HG02884 (cell line): ENCODE results near the gene RXRB.
A peak's percentile ranks its signal among the peaks of the same experiment; 100 is the strongest.

ENCODE experiments used
- ATAC-seq: cut with Tn5 transposase; IDR thresholded peaks from one replicate; pipeline ENCODE4 v1.9.1; 2021; ENCODE audit warnings: mild to moderate bottlenecking, moderate library complexity; ENCODE audit not compliant: unreplicated experiment

Gene RXRB

DNA sequence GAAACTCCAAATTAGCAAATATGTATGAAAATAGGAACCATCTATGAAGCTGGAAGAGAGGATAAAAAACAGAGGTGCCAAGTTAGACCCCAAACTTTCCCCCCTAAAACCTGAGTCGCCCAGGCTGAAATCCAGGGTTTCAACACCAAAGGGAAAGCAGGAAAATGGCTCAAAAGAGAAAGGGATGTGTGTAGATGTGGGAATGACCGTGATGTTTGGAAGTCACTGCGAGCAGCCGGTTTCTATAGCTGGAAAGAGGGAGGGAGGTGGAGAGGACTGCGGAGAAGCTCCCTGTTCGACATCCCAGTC, 12.3 kb upstream of the RXRB start:
- ATAC-seq = no peak

DNA sequence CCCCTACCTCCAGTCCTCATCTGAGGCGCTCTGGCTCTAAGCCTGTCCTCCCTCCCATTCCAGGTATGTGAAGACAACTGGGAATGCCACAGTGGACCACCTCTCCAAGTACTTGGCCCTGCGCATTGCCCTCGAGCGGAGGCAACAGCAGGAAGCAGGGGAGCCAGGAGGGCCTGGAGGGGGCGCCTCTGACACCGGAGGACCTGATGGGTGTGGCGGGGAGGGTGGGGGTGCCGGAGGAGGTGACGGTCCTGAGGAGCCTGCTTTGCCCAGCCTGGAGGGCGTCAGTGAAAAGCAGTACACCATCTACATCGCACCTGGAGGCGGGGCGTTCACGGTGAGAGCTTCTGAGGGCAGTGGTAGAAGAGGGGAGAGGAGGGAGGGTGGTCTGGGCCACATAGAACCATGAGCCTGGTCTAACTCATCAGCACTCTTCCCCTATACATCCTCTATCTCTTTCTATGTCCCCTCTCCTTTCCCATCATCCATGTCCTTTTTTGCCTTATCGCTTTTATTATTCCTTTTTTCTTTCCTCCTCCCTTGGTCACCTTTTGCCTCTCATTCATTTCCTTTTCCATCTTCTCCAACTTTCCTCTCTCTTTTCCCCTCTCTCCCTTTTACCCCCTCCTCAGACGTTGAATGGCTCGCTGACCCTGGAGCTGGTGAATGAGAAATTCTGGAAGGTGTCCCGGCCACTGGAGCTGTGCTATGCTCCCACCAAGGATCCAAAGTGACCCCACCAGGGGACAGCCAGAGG, 11.4 kb upstream of the RXRB start:
- ATAC-seq = no peak

DNA sequence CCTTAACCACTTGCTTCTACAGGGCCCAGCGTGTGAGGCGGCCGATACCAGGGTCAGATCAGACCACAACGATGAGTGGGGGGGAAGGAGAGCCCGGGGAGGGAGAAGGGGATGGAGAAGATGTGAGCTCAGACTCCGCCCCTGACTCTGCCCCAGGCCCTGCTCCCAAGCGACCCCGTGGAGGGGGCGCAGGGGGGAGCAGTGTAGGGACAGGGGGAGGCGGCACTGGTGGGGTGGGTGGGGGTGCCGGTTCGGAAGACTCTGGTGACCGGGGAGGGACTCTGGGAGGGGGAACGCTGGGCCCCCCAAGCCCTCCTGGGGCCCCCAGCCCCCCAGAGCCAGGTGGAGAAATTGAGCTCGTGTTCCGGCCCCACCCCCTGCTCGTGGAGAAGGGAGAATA, 10.7 kb upstream of the RXRB start:
- no peak for ATAC-seq

DNA sequence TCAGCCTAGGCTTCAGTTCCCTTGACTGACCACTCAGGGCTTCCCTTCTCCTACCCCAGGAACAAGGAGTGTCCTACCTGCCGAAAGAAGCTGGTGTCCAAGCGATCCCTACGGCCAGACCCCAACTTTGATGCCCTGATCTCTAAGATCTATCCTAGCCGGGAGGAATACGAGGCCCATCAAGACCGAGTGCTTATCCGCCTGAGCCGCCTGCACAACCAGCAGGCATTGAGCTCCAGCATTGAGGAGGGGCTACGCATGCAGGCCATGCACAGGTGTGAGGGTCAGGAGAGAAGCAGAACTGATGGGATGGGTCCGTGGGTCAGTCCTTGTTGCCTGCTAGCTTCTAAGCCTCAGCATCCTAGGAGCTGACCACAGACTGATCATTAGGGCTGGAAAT, 9.4 kb upstream of the RXRB start:
- no peak for ATAC-seq

DNA sequence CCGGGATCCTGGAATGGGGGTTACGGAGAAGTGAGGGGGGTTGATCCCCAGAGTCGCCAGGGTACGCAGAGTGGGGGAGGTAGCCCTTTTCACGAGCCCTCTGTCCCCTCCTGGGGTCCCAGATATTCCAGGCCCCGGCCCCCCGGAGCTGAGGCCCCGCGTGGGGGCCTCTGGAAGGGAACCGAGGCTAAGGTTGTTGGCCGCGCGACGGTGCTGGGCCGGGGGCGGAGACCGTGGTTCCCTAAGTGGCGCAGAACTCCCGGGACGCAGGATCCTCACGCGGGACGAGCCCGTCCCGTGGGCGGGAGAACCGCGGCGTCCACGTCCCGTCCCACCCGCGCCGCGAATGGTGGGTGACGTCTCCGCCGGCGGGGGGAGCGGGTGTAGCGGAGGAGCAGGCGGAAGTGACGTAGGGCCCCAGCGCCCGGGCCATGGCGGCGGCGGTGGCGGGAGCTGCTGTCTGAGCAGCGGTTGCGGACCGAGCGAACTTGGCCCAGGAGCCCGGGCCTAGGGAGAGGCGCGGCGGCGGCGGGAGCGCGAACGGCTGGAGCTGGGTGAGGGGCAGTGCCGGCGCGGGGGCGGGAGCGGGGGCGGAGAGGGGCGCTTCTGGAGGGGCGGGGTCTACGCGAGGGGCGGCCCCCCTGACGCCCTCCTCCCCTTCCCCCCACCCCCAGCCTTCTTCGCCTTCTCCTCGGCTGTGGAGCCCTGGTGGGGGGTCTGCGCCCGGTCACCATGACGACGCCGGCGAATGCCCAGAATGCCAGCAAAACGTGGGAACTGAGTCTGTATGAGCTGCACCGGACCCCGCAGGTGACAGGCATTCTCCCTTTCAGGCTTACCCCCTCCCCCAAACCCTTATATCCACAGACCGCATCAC, 7.9 kb upstream of the RXRB start, which contains the start of gene RING1:
RING1 (plus strand) TSS at position 410 of the 877 bp plus-strand sequence; CDS start at position 733, 323 bp downstream.
- ATAC-seq = no peak

DNA sequence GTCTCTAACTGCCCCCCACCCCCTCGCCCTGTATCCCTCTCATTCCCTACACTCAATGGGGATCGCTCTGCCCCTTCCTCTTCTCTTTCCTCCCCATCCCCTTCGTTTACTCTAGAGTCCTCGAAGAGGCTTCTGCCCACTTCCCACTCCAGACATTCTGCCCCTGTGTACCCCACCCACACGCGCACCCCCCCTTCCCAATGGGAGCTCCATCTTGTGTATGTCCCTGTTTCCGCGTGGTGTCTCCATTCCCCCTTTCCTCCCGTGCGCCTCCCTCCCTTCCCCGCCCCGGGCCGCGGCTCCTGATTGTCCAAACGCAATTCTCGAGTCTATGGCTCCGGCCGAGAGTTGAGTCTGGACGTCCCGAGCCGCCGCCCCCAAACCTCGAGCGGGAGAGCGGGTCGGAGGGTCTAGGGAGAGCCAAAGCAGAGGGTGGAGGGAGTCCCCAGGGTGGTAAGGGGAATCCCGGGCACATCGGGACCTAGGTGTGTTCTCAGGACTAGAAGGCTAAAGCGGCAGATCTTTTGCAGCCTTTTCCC, 7.2 kb upstream of the RXRB start:
- ATAC-seq = no peak

DNA sequence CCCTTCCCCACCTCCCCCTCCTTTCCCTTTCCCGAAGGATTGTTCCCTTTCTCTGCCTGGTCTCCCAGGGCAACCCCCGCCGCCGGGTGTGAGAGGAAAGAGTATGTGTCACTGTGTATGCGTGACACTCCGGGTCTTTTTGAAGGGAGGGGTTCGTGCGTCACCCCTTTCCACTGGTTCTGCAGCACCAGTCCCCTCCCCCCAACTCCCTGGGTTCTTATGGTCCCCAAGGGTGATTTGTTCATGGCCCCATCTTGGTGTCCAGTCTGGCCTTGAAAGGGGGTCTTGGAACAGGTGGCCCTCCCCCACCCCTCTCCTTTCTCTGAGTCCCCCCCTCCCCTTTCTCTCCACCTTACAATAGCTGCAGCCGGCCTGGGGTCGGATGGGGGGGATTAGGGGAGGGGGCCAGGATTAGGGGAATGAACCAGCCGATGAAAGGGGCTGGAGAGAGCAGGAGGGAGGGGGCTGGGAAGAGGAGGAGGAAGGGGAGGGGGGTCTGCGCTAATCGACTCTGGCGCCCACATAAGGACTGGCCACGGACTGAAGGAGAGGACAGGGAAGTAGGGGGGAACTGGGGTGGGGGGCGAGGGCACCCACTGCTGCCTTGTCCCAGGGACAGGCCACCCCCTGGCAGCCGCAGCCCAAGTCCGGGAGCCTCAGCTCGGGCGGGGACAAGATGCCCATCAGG, 6.5 kb upstream of the RXRB start:
- ATAC-seq = no peak

DNA sequence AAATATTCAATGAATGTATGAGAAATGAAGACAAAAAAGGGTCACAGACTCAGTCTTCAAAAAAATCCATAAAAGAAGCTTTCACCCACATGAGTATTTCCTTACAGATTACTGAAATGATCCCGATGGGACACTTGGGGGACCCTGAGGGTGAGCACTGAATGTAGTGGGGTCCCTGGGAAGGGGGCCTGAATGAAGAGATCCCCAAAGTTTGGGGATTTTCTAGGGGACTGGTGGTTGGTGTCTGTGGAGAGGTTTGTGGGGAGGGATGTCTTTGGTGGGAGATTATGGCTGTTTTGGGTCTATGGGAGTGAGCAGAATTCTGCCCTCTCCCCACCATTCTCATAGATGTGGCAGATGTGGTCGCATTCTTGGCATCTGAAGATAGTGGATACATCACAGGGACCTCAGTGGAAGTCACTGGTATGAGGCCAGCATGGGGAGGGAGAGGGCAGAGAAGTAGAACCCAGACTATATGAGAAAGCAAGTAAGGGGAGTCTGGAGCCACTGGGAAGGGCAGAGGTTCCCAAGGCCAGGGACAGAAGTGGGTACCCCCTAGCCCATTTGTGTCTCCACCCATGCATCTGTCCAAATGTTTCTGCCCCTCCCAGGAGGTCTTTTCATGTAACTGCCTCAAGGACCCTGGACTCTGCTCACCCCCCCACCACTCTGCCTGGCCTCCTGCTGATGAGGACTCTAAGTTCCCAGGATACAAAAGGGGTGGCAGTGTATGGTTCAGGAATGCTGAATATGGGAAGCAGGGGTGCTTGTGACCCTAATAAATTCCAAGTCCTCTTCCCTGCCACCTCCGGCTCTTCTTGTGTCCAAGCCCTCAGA, 5.8 kb upstream of the RXRB start:
- no peak for ATAC-seq

DNA sequence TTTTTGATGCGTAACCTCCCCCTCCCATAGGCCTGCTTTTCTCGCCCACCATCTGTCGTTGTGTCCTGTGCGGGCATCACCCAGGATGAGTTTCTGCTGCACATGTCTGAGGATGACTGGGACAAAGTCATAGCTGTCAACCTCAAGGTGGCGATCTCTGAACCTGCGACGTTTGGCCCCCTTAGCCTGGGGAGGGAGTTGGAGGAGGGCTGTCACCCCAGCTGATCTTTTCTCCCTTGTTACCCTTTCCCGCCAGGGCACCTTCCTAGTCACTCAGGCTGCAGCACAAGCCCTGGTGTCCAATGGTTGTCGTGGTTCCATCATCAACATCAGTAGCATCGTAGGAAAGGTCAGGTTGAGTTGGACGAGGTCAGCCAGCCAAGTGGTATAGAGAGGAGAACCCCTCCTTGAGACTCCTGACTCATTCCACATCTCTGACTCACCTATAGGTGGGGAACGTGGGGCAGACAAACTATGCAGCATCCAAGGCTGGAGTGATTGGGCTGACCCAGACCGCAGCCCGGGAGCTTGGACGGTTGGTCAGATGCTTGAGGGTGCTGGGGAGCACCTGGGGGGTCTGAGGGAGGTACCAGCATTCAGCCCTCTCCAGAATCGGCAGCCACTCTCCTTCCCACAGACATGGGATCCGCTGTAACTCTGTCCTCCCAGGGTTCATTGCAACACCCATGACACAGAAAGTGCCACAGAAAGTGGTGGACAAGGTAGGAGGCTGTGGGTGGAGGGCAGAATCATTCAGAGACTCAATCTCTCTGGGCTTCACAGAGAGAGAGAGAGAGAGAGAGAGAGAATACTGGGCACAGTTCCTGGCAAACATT, 4.9 kb upstream of the RXRB start:
- no peak for ATAC-seq

DNA sequence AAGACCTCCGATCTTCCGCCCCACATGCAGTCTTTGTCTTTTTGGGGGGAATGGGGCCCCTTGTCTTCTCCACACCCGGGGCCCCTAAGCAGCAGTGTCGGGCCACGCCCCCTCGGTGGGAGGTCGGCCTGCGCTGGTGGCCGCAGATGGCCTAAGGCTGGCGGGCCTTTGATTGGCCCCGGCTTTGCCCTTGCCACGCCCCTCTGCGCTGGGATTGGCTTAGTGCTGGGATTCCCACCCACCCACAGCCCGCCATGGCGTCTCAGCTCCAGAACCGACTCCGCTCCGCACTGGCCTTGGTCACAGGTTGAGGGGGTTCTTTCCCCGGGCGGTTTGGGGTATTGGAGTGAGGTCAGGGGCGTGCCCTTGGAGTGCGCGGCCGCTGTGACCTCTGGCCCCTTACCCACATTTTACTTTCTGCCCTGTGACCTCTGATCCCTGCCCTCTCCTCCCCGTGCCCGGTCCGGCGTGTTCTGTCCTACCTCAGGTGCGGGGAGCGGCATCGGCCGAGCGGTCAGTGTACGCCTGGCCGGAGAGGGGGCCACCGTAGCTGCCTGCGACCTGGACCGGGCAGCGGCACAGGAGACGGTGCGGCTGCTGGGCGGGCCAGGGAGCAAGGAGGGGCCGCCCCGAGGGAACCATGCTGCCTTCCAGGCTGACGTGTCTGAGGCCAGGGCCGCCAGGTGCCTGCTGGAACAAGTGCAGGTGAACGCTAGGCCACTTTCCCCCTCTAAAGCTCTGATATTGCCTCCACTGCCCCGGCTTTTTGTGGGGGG, 4.1 kb upstream of the RXRB start, which contains the start of gene HSD17B8:
HSD17B8 (plus strand) TSS at position 241 of the 776 bp plus-strand sequence; CDS start at position 255, 14 bp downstream.
- peak; percentile 39 for ATAC-seq

DNA sequence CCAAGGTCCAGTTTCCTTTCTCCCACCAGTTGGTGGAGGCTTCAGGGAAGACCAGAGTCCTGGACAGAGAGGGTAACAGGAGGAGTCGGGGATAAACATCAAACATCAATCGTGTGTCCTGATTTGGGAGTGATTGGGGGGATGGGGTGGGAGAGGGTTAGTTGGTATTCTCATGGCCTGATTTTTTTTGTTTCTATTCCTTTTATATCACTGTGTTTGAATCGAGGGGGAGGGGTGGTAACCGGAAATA, 3.6 kb upstream of the RXRB start:
- ATAC-seq = no peak

DNA sequence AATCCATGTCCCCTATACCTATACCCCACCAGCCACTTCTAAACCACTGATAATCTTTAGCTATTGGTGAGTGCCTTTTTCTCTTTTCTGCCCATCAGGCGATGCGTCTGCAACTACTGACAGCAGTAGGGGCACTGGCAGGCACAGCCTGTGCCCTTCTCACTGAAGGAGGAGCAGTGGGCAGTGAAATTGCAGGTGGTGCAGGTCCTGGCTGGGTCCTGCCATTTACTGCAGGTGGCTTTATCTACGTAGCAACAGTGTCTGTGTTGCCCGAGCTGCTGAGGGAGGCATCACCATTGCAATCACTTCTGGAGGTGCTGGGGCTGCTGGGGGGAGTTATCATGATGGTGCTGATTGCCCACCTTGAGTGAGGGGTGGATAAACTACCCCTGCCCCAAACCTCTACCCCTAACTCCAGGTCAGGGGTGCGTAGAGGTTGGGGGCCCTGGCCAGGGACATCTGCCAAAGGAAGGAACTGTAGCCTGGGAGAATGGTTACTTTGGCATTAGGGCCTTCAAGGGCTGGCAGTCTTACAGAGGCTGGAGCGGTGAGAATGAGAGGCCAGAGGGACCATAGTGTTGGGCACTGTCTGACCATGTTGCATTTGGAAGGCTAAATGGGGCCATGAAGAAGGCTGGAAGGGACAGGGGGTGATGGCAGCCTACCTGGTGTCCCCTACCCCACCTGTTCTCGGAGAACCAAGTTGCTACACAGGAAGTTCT, 3.1 kb upstream of the RXRB start:
- ATAC-seq = no peak

DNA sequence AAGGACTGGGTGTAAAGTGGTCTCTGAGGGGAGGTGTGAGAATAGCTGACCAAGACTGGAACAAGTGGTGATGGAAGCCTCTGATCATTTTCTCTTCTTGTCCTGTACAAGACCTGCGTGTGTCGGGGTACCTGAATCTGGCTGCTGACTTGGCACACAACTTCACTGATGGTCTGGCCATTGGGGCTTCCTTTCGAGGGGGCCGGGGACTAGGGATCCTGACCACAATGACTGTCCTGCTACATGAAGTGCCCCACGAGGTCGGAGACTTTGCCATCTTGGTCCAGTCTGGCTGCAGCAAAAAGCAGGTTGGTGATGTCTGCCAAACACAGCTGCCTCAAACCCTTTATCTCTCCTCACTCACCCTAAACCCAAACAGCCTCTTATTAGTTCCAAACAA, 2.3 kb upstream of the RXRB start:
- ATAC-seq = no peak

DNA sequence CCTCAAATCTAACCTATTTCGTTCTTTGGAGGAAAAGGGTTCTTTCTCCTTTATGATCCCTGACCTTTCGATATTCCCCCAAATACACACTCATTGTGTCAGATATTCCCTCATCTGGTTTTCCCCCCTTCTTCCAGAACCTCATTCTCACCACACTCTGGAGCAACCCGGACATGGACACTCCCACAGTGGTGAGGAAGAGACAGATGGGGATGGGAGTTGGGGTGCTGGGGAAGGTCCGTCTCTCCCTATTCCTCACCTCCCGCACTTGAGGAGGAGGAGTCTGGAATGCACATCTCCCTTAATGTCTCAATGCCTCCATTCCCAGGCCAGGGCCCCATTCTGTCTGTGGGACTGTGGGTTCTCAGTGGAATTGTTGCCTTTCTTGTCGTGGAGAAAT, 1.5 kb upstream of the RXRB start:
- no peak for ATAC-seq

DNA sequence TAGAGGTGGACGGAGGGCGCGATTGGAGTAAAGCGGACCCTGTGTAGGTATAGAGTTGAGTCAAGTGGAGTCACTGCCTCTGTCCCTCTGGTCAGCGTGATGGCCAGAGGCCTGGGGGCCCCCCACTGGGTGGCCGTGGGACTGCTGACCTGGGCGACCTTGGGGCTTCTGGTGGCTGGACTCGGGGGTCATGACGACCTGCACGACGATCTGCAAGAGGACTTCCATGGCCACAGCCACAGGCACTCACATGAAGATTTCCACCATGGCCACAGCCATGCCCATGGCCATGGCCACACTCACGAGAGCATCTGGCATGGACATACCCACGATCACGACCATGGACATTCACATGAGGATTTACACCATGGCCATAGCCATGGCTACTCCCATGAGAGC, 681 bp upstream of the RXRB start:
- no peak for ATAC-seq

DNA sequence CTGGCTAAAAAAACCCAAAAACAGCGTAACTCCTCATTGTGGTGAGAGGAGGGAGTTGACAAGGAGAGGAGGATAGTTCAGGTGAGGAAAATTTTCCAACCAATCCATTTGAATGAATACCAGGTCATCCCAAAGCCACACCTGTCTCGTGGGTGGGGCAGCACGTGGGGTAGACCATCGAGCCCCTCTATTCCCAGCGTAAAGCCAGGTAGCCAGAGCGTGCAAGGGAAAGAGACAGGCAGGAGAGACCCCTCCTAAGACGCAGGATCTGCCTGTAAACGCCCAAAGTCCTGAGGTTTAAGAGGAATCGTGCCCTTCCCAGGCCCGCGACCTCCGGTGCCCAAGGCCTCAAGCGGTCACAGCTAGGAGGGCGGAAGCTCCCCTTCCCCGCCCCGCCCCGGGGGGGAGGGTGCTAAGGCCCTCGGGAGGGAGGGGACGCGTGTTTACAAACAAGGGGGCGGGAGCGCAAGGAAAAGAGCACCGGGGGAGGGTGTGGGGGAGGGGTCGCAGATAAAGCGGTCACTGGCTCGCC, 712 bp downstream of the RXRB start:
- ATAC-seq = peak; percentile 12

DNA sequence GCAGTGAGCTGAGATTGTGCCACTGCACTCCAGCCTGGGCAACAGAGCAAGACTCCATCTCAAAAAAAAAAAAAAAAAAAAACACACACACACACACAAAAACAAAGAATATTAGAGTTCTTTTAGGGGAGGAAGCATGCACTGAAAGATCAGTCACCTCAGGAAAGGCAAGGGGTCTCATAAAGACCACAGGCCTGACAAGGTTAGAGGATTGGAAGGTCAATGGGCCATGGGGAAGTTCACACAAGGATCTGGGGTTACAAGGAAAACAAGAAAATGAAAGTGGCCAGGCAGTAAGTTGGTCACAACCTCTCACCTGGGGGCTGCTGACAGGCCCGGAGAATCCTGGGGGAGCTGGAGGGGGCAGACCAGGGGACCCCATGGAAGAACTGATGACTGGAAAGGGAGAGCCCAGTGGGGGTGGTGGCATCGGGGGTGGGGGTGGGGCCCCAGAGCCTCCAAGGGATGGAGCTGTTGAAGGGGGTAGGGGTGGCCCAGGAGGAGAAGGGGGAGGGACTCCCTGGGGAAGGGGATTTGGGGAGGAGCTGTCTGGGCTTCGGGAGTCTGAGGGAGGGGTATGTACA, 1.5 kb downstream of the RXRB start:
- no peak for ATAC-seq
